ENCODE data around the gene TTBK2.
"Not testable (repeated sequence)": the region's sequence is repeated elsewhere in the genome, so short reads cannot be mapped to it uniquely, and the experiment has no call there.

TTBK2 gene

GRCh38 chr15:42908538-42908937 lies 12.0 kb downstream of the TTBK2 start:
- no peak for DNase-seq (ENCODE audit: low read depth)

- DNase-seq (ENCODE audit: low read depth) = no peak
These were observed 16.9 kb downstream of the TTBK2 start for GRCh38 chr15:42903388-42904324.

GRCh38 chr15:42893911-42894310 lies 26.7 kb downstream of the TTBK2 start:
- not testable (repeated sequence) for DNase-seq (ENCODE audit: low read depth)

- DNase-seq (ENCODE audit: low read depth) = no peak
These were observed 29.0 kb downstream of the TTBK2 start for GRCh38 chr15:42891569-42891968.

GRCh38 chr15:42890161-42890913 lies 30.2 kb downstream of the TTBK2 start:
- no peak for DNase-seq (ENCODE audit: low read depth)

GRCh38 chr15:42887384-42887783 lies 33.2 kb downstream of the TTBK2 start:
- DNase-seq (ENCODE audit: low read depth) = not testable (repeated sequence)

GRCh38 chr15:42880121-42880520 lies 40.5 kb downstream of the TTBK2 start:
- no peak for DNase-seq (ENCODE audit: low read depth)

GRCh38 chr15:42879443-42879842 lies 41.1 kb downstream of the TTBK2 start:
- no peak for DNase-seq (ENCODE audit: low read depth)

- DNase-seq (ENCODE audit: low read depth) = no peak
These were observed 44.4 kb downstream of the TTBK2 start for GRCh38 chr15:42876224-42876623.

- no peak for DNase-seq (ENCODE audit: low read depth)
These were observed 51.9 kb downstream of the TTBK2 start for GRCh38 chr15:42868683-42869082.

GRCh38 chr15:42863572-42864239 lies 56.9 kb downstream of the TTBK2 start:
- no peak for DNase-seq (ENCODE audit: low read depth)

- no peak for DNase-seq (ENCODE audit: low read depth)
These were observed 61.4 kb downstream of the TTBK2 start for GRCh38 chr15:42858999-42859789.

- DNase-seq (ENCODE audit: low read depth) = no peak
These were observed 62.0 kb downstream of the TTBK2 start for GRCh38 chr15:42858540-42858939.

GRCh38 chr15:42854576-42854975 lies 66.0 kb downstream of the TTBK2 start:
- no peak for DNase-seq (ENCODE audit: low read depth)

- DNase-seq (ENCODE audit: low read depth) = no peak
These were observed 70.7 kb downstream of the TTBK2 start for GRCh38 chr15:42849836-42850235.

- DNase-seq (ENCODE audit: low read depth) = no peak
These were observed 71.7 kb downstream of the TTBK2 start for GRCh38 chr15:42848846-42849245.

GRCh38 chr15:42846647-42847046 lies 73.9 kb downstream of the TTBK2 start:
- no peak for DNase-seq (ENCODE audit: low read depth)

- DNase-seq (ENCODE audit: low read depth) = no peak
These were observed 75.0 kb downstream of the TTBK2 start for GRCh38 chr15:42845581-42845980.

- DNase-seq (ENCODE audit: low read depth) = no peak
These were observed 76.9 kb downstream of the TTBK2 start for GRCh38 chr15:42843699-42844098.

- no peak for DNase-seq (ENCODE audit: low read depth)
These were observed 84.3 kb downstream of the TTBK2 start for GRCh38 chr15:42836251-42836650.

GRCh38 chr15:42832576-42832975 lies 88.0 kb downstream of the TTBK2 start:
- no peak for DNase-seq (ENCODE audit: low read depth)

All from stimulated activated CD8-positive, alpha-beta memory T cell treated with anti-CD3 and anti-CD28 coated beads, Interleukin-4, amount 100 ng/mL, for 24 hours (primary cell).